Measurements from ENCODE around the gene LINGO1.

The LINGO1 gene

GRCh38 chr15:77630956-77631744 lies 1.6 kb downstream of the LINGO1 start:
- intact Hi-C loops (cut with DNase I; ENCODE audit: low total_unique reads) = loop anchor here (5.0 kb wide), 1 partner anchor 191 kb away; no protein-coding TSS in a partner anchor
- H3K9me3 ChIP-seq = no peaks in the 10 kb centered on the region
- peak in 1 of 2 experiments; percentile 26 for TF ChIP-seq CTCF (IDR thresholded peaks at IDR 0.05)
- peak overlapping the region; percentile 48 to 59 for H3K4me3 ChIP-seq
- H3K27me3 ChIP-seq = peaks cover 0 to 63% of the 10 kb centered on the region in 2 donors
- DNase-seq = no peak
- peaks cover 0 to 38% (median 27%) of the 10 kb centered on the region in 4 donors for H3K4me1 ChIP-seq
- H3K36me3 ChIP-seq = no peaks in the 10 kb centered on the region
- peak overlapping the region in 1 of 2 donors; percentile 19 for H3K27ac ChIP-seq

- no peaks in the 10 kb centered on the region for H3K9me3 ChIP-seq
- H3K36me3 ChIP-seq = no peaks in the 10 kb centered on the region
- no peak overlapping the region for H3K27ac ChIP-seq
- TF ChIP-seq CTCF (IDR thresholded peaks at IDR 0.05) = no peak
- peaks cover 0 to 56% of the 10 kb centered on the region in 2 donors for H3K27me3 ChIP-seq
- peaks cover 0 to 38% (median 27%) of the 10 kb centered on the region in 4 donors for H3K4me1 ChIP-seq
- no peak overlapping the region for H3K4me3 ChIP-seq
- no peak for DNase-seq
- intact Hi-C loops (cut with DNase I; ENCODE audit: low total_unique reads) = loop anchor here (5.0 kb wide), 1 partner anchor 192 kb away; no protein-coding TSS in a partner anchor
These were observed 2.7 kb downstream of the LINGO1 start for GRCh38 chr15:77630056-77630455.

- no peak for TF ChIP-seq CTCF (IDR thresholded peaks at IDR 0.05)
- Histone ChIP-seq H3K27me3 (peaks cover 0 to 56% of the 10 kb centered on the region in 2 donors), H3K4me1 (peaks cover 0 to 32% (median 23%) of the 10 kb centered on the region in 4 donors), H3K4me3 (no peak overlapping the region), H3K27ac (no peak overlapping the region), H3K9me3 (no peaks in the 10 kb centered on the region), H3K36me3 (no peaks in the 10 kb centered on the region)
- no peak for DNase-seq
- intact Hi-C loops (cut with DNase I; ENCODE audit: low total_unique reads) = loop anchor here (5.0 kb wide), 1 partner anchor 193 kb away; no protein-coding TSS in a partner anchor
These were observed 3.4 kb downstream of the LINGO1 start for GRCh38 chr15:77629070-77630030.

GRCh38 chr15:77628010-77628409 lies 4.7 kb downstream of the LINGO1 start:
- Histone ChIP-seq H3K27ac (no peak overlapping the region), H3K4me1 (peaks cover 0 to 23% (median 15%) of the 10 kb centered on the region in 4 donors), H3K9me3 (no peaks in the 10 kb centered on the region), H3K36me3 (no peaks in the 10 kb centered on the region), H3K4me3 (no peak overlapping the region), H3K27me3 (peaks cover 0 to 44% of the 10 kb centered on the region in 2 donors)
- DNase-seq = no peak
- TF ChIP-seq CTCF (IDR thresholded peaks at IDR 0.05) = no peak
- intact Hi-C loops (cut with DNase I; ENCODE audit: low total_unique reads) = no loop called here

GRCh38 chr15:77627581-77627980 lies 5.1 kb downstream of the LINGO1 start:
- intact Hi-C loops (cut with DNase I; ENCODE audit: low total_unique reads) = no loop called here
- DNase-seq = no peak
- H3K4me1 ChIP-seq = peaks cover 0 to 20% (median 13%) of the 10 kb centered on the region in 4 donors

More at GRCh38 chr15:77627581-77627980, 5.1 kb downstream of the LINGO1 start:
- Histone ChIP-seq H3K27ac (no peak overlapping the region), H3K36me3 (no peaks in the 10 kb centered on the region), H3K27me3 (peaks cover 0 to 41% of the 10 kb centered on the region in 2 donors), H3K9me3 (no peaks in the 10 kb centered on the region), H3K4me3 (no peak overlapping the region)
- TF ChIP-seq CTCF (IDR thresholded peaks at IDR 0.05) = no peak
